Esophagus squamous epithelium (tissue), 4 donors: Measurements from ENCODE around the gene NDRG3.

Source experiments
- CTCF ChIP-seq, 6 experiments: fragments of 450-650 bp in 4 of 6; fragments of 200-600 bp in 2 of 6; sonication (generic) in 2 of 6; IDR thresholded peaks; one replicate each; pipeline ENCODE4 v1.5.1; 2016 to 2019; ENCODE audit warnings: antibody characterized with exemption in 6 of 6, mild to moderate bottlenecking in 4 of 6, moderate library complexity in 4 of 6
- POLR2A ChIP-seq, 4 donors: fragments of 450-650 bp; IDR thresholded peaks; one replicate each; pipeline ENCODE4 v1.6.1; 2017; ENCODE audit warnings: antibody characterized with exemption in 4 of 4, mild to moderate bottlenecking in 4 of 4, moderate library complexity in 3 of 4

GRCh38 chr20:36726168-36726567 lies 19.7 kb downstream of the NDRG3 start:
- TF ChIP-seq CTCF (IDR thresholded peaks at IDR 0.05) (no peak), POLR2A (IDR thresholded peaks at IDR 0.05) (no peak)
